Activated CD8-positive, alpha-beta memory T cell treated with anti-CD3 and anti-CD28 coated beads for 36 hours (primary cell): ENCODE results near the gene NDUFV1. TPM values are rescaled to one million over a fixed set of nuclear protein-coding genes. Genes with fewer than 3 reads are reported as not detected.
"Not testable (repeated sequence)": the region's sequence is repeated elsewhere in the genome, so short reads cannot be mapped to it uniquely, and the experiment has no call there.

Experiments used
- CTCF ChIA-PET: fragments of 350-600 bp; sonication (Branson Sonifier 250); formaldehyde crosslinking; loops from one replicate; lab custom pipeline; 2021; ENCODE audit warnings: antibody characterized with exemption; lab: Charles Lee
- POLR2A ChIA-PET: fragments of 350-600 bp; sonication (Branson Sonifier 250); formaldehyde crosslinking; loops from one replicate; lab custom pipeline; 2021; ENCODE audit warnings: antibody characterized with exemption; lab: Charles Lee
- total RNA-seq, 2 experiments: library from RNA; stranded (reverse); gene quantifications; one replicate each; pipeline ENCODE4 v1.2.3, GENCODE V29; 2021

NDUFV1 gene
- total RNA-seq, 2 experiments from 2014 or later, result 315 to 317 TPM

DNA sequence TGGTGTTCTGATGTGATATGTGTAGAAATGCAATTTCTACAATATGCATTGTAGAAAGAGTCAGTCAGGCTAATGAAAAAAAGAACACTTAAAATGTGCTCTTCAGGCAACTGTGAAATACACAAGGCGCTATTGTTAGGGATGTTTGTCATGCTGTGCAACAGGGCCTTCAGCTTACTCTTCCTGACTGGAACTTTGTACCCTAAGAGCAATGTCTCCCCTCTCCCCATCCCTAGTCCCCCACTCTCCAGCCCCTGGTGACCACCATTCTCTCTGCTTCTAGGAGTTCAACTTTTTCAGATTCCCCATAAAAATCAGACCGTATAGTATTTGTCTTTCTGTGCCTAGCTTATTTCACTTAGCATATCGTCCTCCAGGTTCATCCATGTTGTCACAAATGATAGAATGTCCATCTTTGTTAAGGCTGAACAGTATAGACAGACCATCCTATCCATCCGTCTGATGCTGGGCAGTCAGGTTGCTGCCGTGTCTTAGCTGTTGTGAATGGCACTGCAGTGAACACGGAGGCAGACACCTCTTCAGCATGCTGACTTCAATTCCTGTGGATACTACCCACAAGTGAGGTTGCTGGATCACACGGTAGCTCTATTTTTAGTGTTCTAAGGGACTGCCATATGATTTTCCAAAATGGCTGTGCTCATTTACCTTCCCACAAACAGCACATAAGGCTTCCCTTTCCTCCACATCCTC, 10.7 kb downstream of the NDUFV1 start:
- ChIA-PET CTCF (interaction anchor here (5.7 kb wide), 1 partner anchor 11 kb away, joined by 42 read pairs; the partner anchor contains the start of gene NUDT8), POLR2A (interaction anchor here (0.7 to 3.5 kb wide), 2 partner anchors 12 kb away, joined by 3 to 18 read pairs; partner anchors contain the start of gene NUDT8)

DNA sequence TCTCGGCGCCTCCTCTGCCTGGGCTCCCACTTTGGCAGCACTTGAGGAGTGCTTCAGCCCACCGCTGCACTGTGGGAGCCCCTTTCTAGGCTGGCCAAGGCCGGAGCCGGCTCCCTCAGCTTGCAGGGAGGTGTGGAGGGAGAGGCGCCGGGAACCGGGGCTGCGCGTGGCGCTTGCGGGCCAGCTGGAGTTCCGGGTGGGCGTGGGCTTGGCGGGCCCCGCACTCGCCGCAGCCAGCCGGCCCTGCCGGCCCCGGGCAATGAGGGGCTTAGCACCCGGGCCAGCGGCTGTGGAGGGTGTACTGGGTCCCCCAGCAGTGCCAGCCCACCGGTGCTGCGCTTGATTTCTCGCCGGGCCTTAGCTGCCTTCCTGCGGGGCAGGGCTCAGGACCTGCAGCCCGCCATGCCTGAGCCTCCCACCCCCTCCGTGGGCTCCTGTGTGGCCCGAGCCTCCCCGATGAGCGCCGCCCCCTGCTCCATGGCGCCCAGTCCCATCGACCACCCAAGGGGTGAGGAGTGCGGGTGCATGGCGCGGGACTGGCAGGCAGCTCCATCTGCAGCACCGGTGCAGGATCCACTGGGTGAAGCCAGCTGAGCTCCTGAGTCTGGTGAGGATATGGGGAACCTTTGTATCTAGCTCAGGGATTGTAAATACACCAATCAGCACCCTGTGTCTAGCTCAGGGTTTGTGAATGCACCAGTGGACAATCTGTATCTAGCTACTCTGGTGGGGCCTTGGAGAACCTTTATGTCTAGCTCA, 12.3 kb downstream of the NDUFV1 start:
- CTCF ChIA-PET, result interaction anchor here (1.2 kb wide), 1 partner anchor 10 kb away, joined by 3 read pairs; no protein-coding TSS in a partner anchor
- POLR2A ChIA-PET, result not testable (repeated sequence)

DNA sequence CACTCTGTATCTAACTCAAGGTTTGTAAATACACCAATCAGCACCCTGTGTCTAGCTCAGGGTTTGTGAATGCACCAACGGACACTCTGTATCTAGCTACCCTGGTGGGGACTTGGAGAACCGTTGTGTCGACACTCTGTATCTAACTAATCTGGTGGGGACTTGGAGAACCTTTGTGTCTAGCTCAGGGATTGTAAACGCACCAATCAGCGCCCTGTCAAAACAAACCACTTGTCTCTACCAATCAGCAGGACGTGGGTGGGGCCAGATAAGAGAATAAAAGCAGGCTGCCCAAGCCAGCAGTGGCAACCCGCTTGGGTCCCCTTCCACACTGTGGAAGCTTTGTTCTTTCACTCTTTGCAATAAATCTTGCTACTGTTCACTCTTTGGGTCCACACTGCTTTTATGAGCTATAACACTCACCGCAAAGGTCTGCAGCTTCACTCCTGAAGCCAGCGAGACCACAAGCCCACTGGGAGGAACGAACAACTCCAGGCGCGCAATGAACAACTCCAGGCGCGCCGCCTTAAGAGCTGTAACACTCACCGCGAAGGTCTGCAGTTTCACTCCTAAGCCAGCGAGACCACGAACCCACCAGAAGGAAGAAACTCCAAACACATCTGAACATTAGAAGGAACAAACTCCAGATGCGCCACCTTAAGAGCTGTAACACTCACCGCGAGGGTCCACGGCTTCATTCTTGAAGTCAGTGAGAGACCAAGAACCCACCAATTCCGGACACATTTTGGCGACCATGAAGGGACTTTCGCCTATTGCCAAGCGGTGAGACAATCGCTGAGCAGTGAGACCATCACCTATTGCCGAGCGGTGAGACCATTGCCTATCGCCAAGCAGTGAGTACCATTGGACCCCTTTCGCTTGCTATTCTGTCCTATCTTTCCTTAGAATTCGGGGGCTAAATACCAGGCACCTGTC, 13.2 kb downstream of the NDUFV1 start:
- POLR2A ChIA-PET, result not testable (repeated sequence)
- CTCF ChIA-PET, result interaction anchor here (1.2 kb wide), 1 partner anchor 9 kb away, joined by 3 read pairs; no protein-coding TSS in a partner anchor

DNA sequence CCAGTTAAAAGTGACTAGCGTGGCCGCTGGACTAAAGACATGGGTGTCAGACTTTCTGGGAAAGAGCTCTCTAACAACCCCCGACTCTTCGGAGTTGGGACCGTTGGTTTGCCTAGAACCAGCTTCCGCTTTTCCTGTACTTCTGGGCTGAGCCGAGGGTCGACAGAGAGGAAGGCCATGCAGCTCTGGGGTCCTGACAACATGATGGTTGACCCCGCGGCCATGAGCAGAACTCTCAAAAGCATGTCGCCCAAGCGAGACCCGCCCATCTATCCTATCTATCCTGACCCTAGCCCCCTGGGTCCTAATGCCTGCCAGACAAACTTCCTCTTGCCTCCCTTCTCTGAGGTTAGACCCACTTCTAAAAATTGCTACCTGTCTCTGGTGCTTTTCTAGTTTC, 13.9 kb downstream of the NDUFV1 start:
- CTCF ChIA-PET, POLR2A ChIA-PET: not testable (repeated sequence)

DNA sequence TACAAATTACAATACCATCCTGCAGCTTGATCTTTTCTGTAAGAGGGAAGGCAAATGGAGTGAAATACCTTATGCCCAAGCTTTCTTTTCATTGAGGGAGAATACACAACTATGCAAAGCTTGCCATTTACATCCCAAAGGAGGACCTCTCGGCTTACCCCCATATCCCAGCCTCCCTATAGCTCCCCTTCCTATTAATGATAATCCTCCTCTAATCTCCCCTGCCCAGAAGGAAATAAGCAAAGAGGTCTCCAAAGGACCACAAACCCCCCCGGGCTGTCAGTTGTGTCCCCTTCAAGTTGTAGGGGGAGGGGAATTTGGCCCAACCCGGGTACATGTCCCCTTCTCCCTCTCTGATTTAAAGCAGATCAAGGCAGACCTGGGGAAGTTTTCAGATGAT, 15.2 kb downstream of the NDUFV1 start:
- POLR2A ChIA-PET, result interaction anchor here (0.5 kb wide), 1 partner anchor 20 kb away, joined by 5 read pairs; no protein-coding TSS in a partner anchor
- CTCF ChIA-PET, result not testable (repeated sequence)

DNA sequence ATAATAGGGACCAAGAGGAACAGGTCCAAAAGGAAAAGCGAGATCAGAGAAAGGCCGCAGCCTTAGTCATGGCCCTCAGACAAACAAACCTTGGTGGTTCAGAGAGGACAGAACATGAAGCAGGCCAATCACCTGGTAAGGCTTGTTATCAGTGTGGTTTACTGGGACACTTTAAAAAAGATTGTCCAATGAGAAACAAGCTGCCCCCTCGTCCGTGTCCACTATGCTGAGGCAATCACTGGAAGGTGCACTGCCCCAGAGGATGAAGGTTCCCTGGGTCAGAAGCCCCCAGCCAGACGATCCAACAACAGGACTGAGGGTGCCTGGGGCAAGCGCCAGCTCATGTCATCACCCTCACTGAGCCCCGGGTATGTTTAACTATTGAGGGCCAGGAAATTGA, 16.2 kb downstream of the NDUFV1 start:
- POLR2A ChIA-PET, CTCF ChIA-PET: not testable (repeated sequence)

DNA sequence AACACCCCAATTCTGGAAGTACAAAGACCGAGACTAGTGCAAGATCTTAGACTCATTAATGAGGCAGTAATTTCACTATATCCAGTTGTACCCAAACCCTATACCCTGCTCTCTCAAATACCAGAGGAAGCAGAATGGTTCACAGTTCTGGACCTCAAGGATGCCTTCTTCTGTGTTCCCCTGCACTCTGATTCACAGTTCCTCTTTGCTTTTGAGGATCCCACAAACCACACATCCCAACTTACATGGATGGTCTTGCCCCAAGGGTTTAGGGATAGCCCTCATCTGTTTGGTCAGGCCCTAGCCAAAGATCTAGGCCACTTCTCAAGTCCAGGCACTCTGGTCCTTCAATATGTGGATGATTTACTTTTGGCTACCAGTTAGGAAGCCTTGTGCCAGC, 17.1 kb downstream of the NDUFV1 start:
- CTCF ChIA-PET, POLR2A ChIA-PET: not testable (repeated sequence)

DNA sequence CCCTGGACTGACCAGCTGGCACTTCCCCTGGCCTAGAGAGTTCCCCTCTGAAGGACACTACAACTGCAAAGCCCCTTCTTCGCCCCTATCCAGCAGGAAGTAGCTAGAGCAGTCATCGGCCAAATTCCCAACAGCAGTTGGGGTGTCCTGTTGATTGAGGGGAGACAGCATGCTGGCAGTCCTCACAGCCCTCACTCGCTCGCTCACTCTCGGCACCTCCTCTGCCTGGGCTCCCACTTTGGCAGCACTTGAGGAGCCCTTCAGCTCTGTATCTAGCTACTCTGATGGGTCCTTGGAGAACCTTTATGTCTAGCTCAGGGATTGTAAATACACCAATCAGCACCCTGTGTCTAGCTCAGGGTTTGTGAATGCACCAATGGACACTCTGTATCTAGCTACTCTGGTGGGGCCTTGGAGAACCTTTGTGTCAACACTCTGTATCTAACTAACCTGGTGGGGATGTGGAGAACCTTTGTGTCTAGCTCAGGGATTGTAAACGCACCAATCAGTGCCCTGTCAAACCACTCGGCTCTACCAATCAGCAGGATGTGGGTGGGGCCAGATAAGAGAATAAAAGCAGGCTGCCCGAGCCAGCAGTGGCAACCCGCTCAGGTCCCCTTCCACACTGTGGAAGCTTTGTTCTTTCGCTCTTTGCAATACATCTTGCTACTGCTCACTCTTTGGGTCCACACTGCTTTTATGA, 19.5 kb downstream of the NDUFV1 start:
- CTCF ChIA-PET, result interaction anchor here (0.6 to 4.6 kb wide), 2 partner anchors 11 to 31 kb away, joined by 3 to 42 read pairs; no protein-coding TSS in a partner anchor
- POLR2A ChIA-PET, result not testable (repeated sequence)

DNA sequence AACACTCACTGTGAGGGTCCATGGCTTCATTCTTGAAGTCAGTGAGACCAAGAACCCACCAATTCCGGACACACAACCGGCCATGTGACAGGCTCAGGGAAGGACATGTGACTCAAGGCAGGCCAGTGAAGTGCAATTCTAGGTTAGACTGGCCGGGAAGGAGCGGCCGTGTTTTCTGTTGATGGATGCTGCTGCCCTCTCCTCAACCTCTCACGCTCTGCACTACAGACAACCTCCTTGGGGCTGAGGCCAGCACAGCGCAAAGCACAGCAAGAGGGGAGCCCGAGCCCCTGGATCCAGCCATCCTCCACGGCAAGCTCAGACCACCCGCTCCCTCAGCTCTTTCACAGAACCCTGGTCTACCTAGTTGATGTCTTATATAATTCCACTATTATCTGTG, 20.2 kb downstream of the NDUFV1 start:
- CTCF ChIA-PET, result interaction anchor here (4.6 kb wide), 1 partner anchor 12 kb away, joined by 42 read pairs; no protein-coding TSS in a partner anchor
- POLR2A ChIA-PET, result no interaction called here

DNA sequence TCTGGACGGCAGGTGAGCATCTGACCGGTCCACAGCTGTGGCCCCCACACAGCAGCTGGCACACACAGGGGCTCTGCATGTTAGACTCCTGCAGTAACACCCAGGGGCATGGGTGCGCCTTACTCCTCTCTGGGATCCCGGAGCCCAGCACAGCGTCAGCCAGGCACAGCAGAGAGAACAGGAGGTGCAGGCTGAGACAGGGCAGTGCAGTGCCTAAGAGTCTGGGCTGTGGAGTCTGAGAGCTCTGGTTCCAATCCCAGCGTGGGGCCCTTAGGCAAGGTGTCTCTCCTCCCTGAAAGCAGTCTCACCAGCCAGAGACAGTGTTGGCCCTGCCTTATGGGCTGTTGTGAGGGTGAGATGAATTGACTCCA, 20.7 kb downstream of the NDUFV1 start:
- POLR2A ChIA-PET, result no interaction called here

DNA sequence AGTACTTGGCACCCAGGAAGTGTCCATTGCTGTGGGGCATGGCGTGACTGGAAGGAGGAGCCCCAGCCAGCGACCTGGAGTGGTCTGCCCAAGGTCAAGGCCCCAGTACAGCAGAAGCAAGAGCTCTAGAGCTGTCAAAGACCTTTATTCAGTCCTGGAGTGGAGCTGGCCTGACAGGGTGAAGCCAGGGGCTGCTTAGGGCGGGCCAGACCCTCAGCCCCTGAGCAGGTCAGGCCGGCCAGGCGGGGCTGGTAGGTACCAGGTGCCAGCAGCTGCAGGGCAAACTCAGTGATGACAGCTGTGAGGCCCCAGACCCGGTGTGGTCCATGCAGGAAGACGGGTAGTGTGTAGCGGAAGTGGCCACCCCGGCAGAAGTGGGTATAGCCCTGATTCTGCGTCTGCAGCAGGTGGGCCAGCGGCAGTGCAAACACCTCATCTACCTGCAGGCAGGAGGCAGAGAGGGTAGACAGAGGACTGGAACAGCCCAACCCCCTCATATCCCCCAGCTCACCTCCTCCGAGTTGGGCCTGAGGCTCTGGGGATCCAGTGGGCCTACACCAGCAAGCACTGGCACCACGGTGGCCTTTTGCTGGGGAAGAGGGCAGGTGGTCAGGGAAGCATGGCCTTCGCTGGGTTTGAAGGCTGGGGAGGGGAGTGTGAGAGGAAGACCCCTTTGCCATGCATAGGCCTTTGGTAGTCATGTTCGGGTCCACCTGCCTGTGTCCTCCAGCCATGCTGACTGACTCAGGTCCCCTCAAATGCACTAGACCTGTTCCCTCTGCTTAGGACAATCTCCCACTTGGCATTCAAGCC, 21.3 kb downstream of the NDUFV1 start:
- POLR2A ChIA-PET, result interaction anchor here (2.2 to 3.1 kb wide), 2 partner anchors 12 to 15 kb away, joined by 6 to 18 read pairs; no protein-coding TSS in a partner anchor
- CTCF ChIA-PET, result interaction anchor here (1.0 to 4.6 kb wide), 7 partner anchors 8 to 35 kb away, joined by 3 to 42 read pairs (median 7); no protein-coding TSS in a partner anchor

More for the DNA sequence above, 20.7 kb downstream of the NDUFV1 start:
- CTCF ChIA-PET, result interaction anchor here (4.6 kb wide), 1 partner anchor 12 kb away, joined by 42 read pairs; no protein-coding TSS in a partner anchor

DNA sequence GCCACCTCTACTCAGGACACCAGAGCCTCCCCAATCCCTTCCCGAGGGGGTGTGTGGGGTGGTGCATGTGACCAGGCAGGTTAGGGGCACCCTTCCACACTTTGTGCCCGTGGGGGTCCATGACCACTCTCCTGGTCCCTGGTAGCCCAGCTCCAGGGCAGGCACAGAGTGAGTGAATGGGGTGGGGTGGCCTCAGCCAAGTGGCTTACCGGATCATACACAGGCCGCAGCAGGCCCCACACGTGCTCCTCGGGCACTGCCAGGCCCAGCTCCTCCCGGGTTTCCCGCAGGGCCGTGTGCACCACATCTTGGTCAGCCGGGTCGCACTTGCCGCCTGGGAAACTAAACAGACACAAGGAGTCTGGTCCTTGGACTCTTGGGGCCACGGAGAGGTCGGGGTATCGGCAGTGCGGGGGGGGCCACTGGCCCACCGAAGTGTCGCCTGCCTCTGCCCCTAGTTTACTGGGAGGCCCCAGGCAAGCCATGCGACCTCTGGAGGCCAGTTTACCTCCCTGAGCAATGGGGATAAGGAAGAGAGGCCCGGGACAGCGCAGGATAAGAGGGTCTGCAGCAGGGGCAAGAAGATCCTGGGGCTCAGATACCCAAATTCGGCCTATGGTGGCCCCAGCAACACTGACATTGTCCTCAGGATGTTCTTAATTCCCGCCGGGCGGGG, 22.1 kb downstream of the NDUFV1 start:
- CTCF ChIA-PET, result interaction anchor here (0.6 to 4.6 kb wide), 16 partner anchors 9 to 147 kb away, joined by 3 to 42 read pairs (median 4); partner anchors contain the start of genes ACY3 and GSTP1
- POLR2A ChIA-PET, result interaction anchor here (1.0 to 3.1 kb wide), 4 partner anchors 11 to 29 kb away, joined by 3 to 18 read pairs (median 6); no protein-coding TSS in a partner anchor

DNA sequence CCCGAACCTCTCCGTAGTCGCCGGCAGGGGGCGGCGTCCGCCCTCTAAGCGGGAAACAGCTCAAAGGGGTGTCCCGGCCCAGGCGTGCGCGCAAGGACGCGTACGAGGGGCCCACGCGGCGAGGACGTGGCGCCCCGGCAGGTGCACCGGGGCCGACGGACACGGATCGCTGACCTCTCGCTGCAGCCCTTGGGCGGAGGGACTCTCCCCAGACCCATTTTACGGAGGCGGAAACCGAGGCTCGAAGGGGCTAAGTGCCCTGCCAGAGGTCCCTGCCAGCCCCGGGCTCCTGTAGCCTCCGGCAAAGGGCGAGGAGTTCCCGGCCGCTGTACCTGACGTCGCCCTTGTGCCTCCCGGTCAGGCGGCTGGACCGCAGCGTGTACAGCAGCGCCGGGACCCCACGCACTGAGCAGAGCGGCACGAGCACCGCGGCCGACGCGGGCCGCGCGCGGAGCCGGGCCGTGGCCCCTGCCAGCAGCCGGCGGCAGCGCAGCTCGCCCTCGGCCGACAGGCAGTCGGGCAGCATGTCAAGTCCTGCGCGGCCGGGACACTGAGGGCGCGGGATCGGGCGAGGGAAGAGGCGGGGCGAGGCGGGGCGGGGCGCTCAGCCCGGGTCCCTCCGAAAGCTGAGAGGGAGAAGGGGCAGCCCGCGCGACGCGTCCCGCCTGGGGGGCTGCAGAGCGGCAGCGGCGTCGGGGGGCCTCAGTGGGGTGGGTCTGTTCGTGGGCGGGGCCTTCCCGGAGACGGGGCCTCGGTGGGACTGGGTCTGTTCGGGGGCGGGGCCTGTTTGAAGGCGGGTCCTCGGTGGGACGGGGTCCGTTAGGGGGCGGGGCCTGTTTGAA, 22.9 kb downstream of the NDUFV1 start, which contains the start of gene NUDT8:
Gene NUDT8, minus strand, starts transcription at position 552 of the 842 bp plus-strand sequence. Its CDS starts 26 bp downstream, at position 526.
- ChIA-PET POLR2A (interaction anchor here (0.7 to 3.1 kb wide), 7 partner anchors 12 to 28 kb away, joined by 3 to 18 read pairs (median 5); partner anchors contain the start of gene ACY3), CTCF (interaction anchor here (0.6 to 4.6 kb wide), 19 partner anchors 10 to 228 kb away, joined by 3 to 42 read pairs (median 3); partner anchors contain the start of genes ACY3, GSTP1 and PPP1CA)

DNA sequence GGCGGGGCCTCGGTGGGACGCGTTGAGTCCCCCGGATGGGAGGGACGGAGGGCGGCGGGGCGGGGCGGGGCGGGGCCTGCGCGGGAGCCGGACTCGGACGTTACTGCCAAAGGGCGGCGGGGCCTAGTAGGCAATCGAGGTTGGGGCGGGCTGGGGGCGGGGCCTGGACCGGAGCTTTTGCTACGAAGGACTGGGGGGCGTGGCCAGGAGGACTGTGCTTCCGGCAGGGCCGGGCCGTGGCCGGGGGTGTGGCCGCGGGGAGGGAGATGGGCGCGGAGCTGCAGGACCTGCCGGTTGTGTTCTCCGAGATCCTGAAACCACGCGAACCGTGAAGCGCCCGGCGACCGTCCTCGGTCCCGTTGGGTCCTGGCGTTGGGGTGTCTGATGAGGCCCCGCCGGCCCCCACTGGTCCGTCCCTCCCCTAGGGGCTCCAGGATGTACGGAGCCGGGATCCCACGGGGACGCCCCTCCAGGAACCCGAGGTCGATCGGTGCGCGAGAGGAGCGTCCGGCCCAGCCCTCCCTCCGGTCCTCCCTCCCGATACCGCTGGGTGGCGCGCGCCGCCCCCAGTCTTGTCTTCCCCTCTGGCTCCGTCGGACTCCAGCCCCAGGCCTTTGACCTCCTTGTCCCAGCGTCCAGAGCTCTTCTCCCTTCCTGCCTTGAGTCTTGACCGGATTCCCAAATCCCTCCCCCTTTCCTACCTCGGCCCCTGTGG, 23.6 kb downstream of the NDUFV1 start:
- POLR2A ChIA-PET, result interaction anchor here (0.6 to 3.1 kb wide), 7 partner anchors 15 to 27 kb away, joined by 3 to 18 read pairs (median 5); partner anchors contain the start of gene ACY3
- CTCF ChIA-PET, result interaction anchor here (1.0 to 4.6 kb wide), 11 partner anchors 15 to 229 kb away, joined by 3 to 42 read pairs (median 6); partner anchors contain the start of genes ACY3 and PPP1CA
